NCI-H748 (cell line): ENCODE data around the gene PIP4K2B.
"Not testable (repeated sequence)": the region's sequence is repeated elsewhere in the genome, so short reads cannot be mapped to it uniquely, and the experiment has no call there.

Experiments
- DNase-seq: peaks from one replicate; lab custom pipeline; 2025; ENCODE audit not compliant: unreplicated experiment; lab: John Stamatoyannopoulos, UW

Gene PIP4K2B

GRCh38 chr17:38730526-38731379 lies 68.6 kb downstream of the PIP4K2B start:
- DNase-seq = peak; percentile 57

GRCh38 chr17:38729886-38730525 lies 69.3 kb downstream of the PIP4K2B start, which contains the start of gene CISD3:
TSS of gene CISD3 (plus strand) at chr17:38730341. CDS start at chr17:38730359, 18 bp downstream.
- peak; percentile 87 for DNase-seq

- no peak for DNase-seq
Measured at GRCh38 chr17:38729368-38729885, 69.9 kb downstream of the PIP4K2B start.

GRCh38 chr17:38728290-38728831 lies 71.0 kb downstream of the PIP4K2B start:
- no peak for DNase-seq

GRCh38 chr17:38727736-38728135 lies 71.6 kb downstream of the PIP4K2B start:
- DNase-seq = no peak

GRCh38 chr17:38726145-38726544 lies 73.2 kb downstream of the PIP4K2B start:
- DNase-seq = not testable (repeated sequence)

- no peak for DNase-seq
Measured at GRCh38 chr17:38725066-38725465, 74.3 kb downstream of the PIP4K2B start.

GRCh38 chr17:38724337-38724988 lies 74.9 kb downstream of the PIP4K2B start:
- DNase-seq = peak; percentile 55

- no peak for DNase-seq
Measured at GRCh38 chr17:38721802-38722201, 77.6 kb downstream of the PIP4K2B start.

- no peak for DNase-seq
Measured at GRCh38 chr17:38720941-38721340, 78.4 kb downstream of the PIP4K2B start.

- DNase-seq = no peak
Measured at GRCh38 chr17:38719943-38720641, 79.3 kb downstream of the PIP4K2B start.

- no peak for DNase-seq
Measured at GRCh38 chr17:38719289-38719942, 79.9 kb downstream of the PIP4K2B start.

GRCh38 chr17:38717139-38717745 lies 82.1 kb downstream of the PIP4K2B start:
- DNase-seq = no peak

- no peak for DNase-seq
Measured at GRCh38 chr17:38716368-38717005, 82.9 kb downstream of the PIP4K2B start.
